ENCODE data around the gene DIPK2A. TPM values are rescaled to one million over a fixed set of nuclear protein-coding genes. Genes with fewer than 3 reads are reported as not detected.

Gene DIPK2A
- 10 to 100 TPM; 23.4 to 23.8 TPM for total RNA-seq

GRCh38 chr3:143971359-143972154, at the start of gene DIPK2A:
Gene DIPK2A, plus strand, starts transcription at chr3:143971823. Its CDS starts 510 bp downstream, at chr3:143972333.
- Mint-ChIP-seq H3K36me3 (ENCODE audit: low read depth) (peaks cover 7% of the 10 kb centered on the region), H3K9me3 (ENCODE audit: insufficient read depth) (no peaks in the 10 kb centered on the region), H3K4me1 (ENCODE audit: low read depth) (peaks cover 24% of the 10 kb centered on the region), H3K27me3 (ENCODE audit: low read depth) (peaks cover 8% of the 10 kb centered on the region), H3K27ac (peak within 1 kb of the TSS; percentile 88), H3K4me3 (peak within 1 kb of the TSS; percentile 92)
- POLR2A ChIA-PET: interaction anchor here (0.7 to 2.0 kb wide), 9 partner anchors 9 to 970 kb away, joined by 3 to 7 read pairs (median 5); partner anchors contain the start of genes SLC9A9 and U2SURP
- CTCF ChIA-PET: interaction anchor here (0.6 to 2.4 kb wide), 20 partner anchors 8 to 971 kb away, joined by 3 to 13 read pairs (median 4); partner anchors contain the start of genes SLC9A9 and U2SURP
- ATAC-seq (peak; percentile 76), DNase-seq (peak; percentile 95)

GRCh38 chr3:143924522-143925285, 46.9 kb upstream of the DIPK2A start:
- H3K4me3 Mint-ChIP-seq: no peak overlapping the region
- H3K27ac Mint-ChIP-seq: no peak overlapping the region
- no peaks in the 10 kb centered on the region for H3K27me3 Mint-ChIP-seq (ENCODE audit: low read depth)
- H3K9me3 Mint-ChIP-seq (ENCODE audit: insufficient read depth): no peaks in the 10 kb centered on the region
- H3K4me1 Mint-ChIP-seq (ENCODE audit: low read depth): peaks cover 9% of the 10 kb centered on the region
- no peaks in the 10 kb centered on the region for H3K36me3 Mint-ChIP-seq (ENCODE audit: low read depth)
- ATAC-seq: no peak
- ChIA-PET CTCF (no interaction called here), POLR2A (interaction anchor here (0.6 kb wide), 1 partner anchor 12 kb away, joined by 3 read pairs; no protein-coding TSS in a partner anchor)
- no peak for DNase-seq

GRCh38 chr3:143928056-143928455, 43.6 kb upstream of the DIPK2A start:
- Mint-ChIP-seq H3K4me3 (no peak overlapping the region), H3K27ac (no peak overlapping the region), H3K27me3 (ENCODE audit: low read depth) (peaks cover 3% of the 10 kb centered on the region), H3K9me3 (ENCODE audit: insufficient read depth) (no peaks in the 10 kb centered on the region), H3K36me3 (ENCODE audit: low read depth) (no peaks in the 10 kb centered on the region), H3K4me1 (ENCODE audit: low read depth) (peaks cover 7% of the 10 kb centered on the region)
- DNase-seq (no peak), ATAC-seq (no peak)
- ChIA-PET CTCF (no interaction called here), POLR2A (interaction anchor here (1.0 kb wide), 1 partner anchor 43 kb away, joined by 3 read pairs; the partner anchor contains the start of gene DIPK2A)

GRCh38 chr3:143928541-143929255, 42.9 kb upstream of the DIPK2A start:
- peaks cover 8% of the 10 kb centered on the region for H3K27me3 Mint-ChIP-seq (ENCODE audit: low read depth)
- ATAC-seq (no peak), DNase-seq (no peak)
- no peaks in the 10 kb centered on the region for H3K9me3 Mint-ChIP-seq (ENCODE audit: insufficient read depth)
- no peak overlapping the region for H3K4me3 Mint-ChIP-seq
- ChIA-PET POLR2A (interaction anchor here (1.0 kb wide), 1 partner anchor 43 kb away, joined by 3 read pairs; the partner anchor contains the start of gene DIPK2A), CTCF (no interaction called here)
- H3K36me3 Mint-ChIP-seq (ENCODE audit: low read depth): no peaks in the 10 kb centered on the region
- peaks cover 7% of the 10 kb centered on the region for H3K4me1 Mint-ChIP-seq (ENCODE audit: low read depth)
- H3K27ac Mint-ChIP-seq: no peak overlapping the region

GRCh38 chr3:143934791-143935190, 36.8 kb upstream of the DIPK2A start:
- no peaks in the 10 kb centered on the region for H3K36me3 Mint-ChIP-seq (ENCODE audit: low read depth)
- ChIA-PET CTCF (interaction anchor here (0.9 kb wide), 1 partner anchor 39 kb away, joined by 4 read pairs; no protein-coding TSS in a partner anchor), POLR2A (no interaction called here)
- peaks cover 21% of the 10 kb centered on the region for H3K27me3 Mint-ChIP-seq (ENCODE audit: low read depth)
- H3K27ac Mint-ChIP-seq: no peak overlapping the region
- no peaks in the 10 kb centered on the region for H3K4me1 Mint-ChIP-seq (ENCODE audit: low read depth)
- DNase-seq (no peak), ATAC-seq (no peak)
- H3K9me3 Mint-ChIP-seq (ENCODE audit: insufficient read depth): no peaks in the 10 kb centered on the region
- no peak overlapping the region for H3K4me3 Mint-ChIP-seq

- no peak for ATAC-seq
- H3K27me3 Mint-ChIP-seq (ENCODE audit: low read depth): peaks cover 21% of the 10 kb centered on the region
- DNase-seq: no peak
These were observed 35.9 kb upstream of the DIPK2A start for GRCh38 chr3:143935678-143936077.

GRCh38 chr3:143950810-143951209, 20.8 kb upstream of the DIPK2A start:
- ATAC-seq: no peak
- ChIA-PET CTCF (interaction anchor here (1.2 to 1.6 kb wide), 2 partner anchors 21 to 65 kb away, joined by 6 read pairs; partner anchors contain the start of gene DIPK2A), POLR2A (no interaction called here)
- Mint-ChIP-seq H3K4me3 (no peak overlapping the region), H3K4me1 (ENCODE audit: low read depth) (peaks cover 3% of the 10 kb centered on the region), H3K27ac (no peak overlapping the region), H3K27me3 (ENCODE audit: low read depth) (peaks cover 19% of the 10 kb centered on the region), H3K9me3 (ENCODE audit: insufficient read depth) (no peaks in the 10 kb centered on the region), H3K36me3 (ENCODE audit: low read depth) (no peaks in the 10 kb centered on the region)
- no peak for DNase-seq

More at GRCh38 chr3:143935678-143936077, 35.9 kb upstream of the DIPK2A start:
- Mint-ChIP-seq H3K4me3 (no peak overlapping the region), H3K4me1 (ENCODE audit: low read depth) (no peaks in the 10 kb centered on the region), H3K36me3 (ENCODE audit: low read depth) (no peaks in the 10 kb centered on the region), H3K9me3 (ENCODE audit: insufficient read depth) (no peaks in the 10 kb centered on the region), H3K27ac (no peak overlapping the region)
- CTCF ChIA-PET: interaction anchor here (0.9 kb wide), 1 partner anchor 39 kb away, joined by 4 read pairs; no protein-coding TSS in a partner anchor
- POLR2A ChIA-PET: no interaction called here

GRCh38 chr3:143951351-143951971, 20.2 kb upstream of the DIPK2A start:
- Mint-ChIP-seq H3K27me3 (ENCODE audit: low read depth) (peaks cover 18% of the 10 kb centered on the region), H3K27ac (no peak overlapping the region), H3K4me1 (ENCODE audit: low read depth) (peaks cover 8% of the 10 kb centered on the region), H3K9me3 (ENCODE audit: insufficient read depth) (no peaks in the 10 kb centered on the region), H3K36me3 (ENCODE audit: low read depth) (no peaks in the 10 kb centered on the region), H3K4me3 (no peak overlapping the region)
- POLR2A ChIA-PET: no interaction called here
- CTCF ChIA-PET: interaction anchor here (1.0 to 1.3 kb wide), 2 partner anchors 20 to 173 kb away, joined by 3 to 4 read pairs; partner anchors contain the start of gene DIPK2A
- peak; percentile 44 for DNase-seq
- no peak for ATAC-seq

- Mint-ChIP-seq H3K27me3 (ENCODE audit: low read depth) (peaks cover 16% of the 10 kb centered on the region), H3K9me3 (ENCODE audit: insufficient read depth) (no peaks in the 10 kb centered on the region), H3K27ac (no peak overlapping the region), H3K4me1 (ENCODE audit: low read depth) (peaks cover 17% of the 10 kb centered on the region), H3K4me3 (no peak overlapping the region), H3K36me3 (ENCODE audit: low read depth) (no peaks in the 10 kb centered on the region)
- ATAC-seq (no peak), DNase-seq (no peak)
- ChIA-PET CTCF (interaction anchor here (0.7 to 1.3 kb wide), 3 partner anchors 14 to 22 kb away, joined by 3 to 4 read pairs (median 3); partner anchors contain the start of gene DIPK2A), POLR2A (no interaction called here)
These were observed 19.0 kb upstream of the DIPK2A start for GRCh38 chr3:143952569-143953072.

- ATAC-seq (no peak), DNase-seq (no peak)
- peaks cover 19% of the 10 kb centered on the region for H3K4me1 Mint-ChIP-seq (ENCODE audit: low read depth)
- peaks cover 9% of the 10 kb centered on the region for H3K36me3 Mint-ChIP-seq (ENCODE audit: low read depth)
- H3K27ac Mint-ChIP-seq: no peak overlapping the region
- H3K4me3 Mint-ChIP-seq: no peak overlapping the region
- ChIA-PET CTCF (interaction anchor here (0.8 kb wide), 1 partner anchor 70 kb away, joined by 4 read pairs; no protein-coding TSS in a partner anchor), POLR2A (no interaction called here)
- H3K9me3 Mint-ChIP-seq (ENCODE audit: insufficient read depth): peaks cover 15% of the 10 kb centered on the region
- peaks cover 9% of the 10 kb centered on the region for H3K27me3 Mint-ChIP-seq (ENCODE audit: low read depth)
These were observed 16.5 kb upstream of the DIPK2A start for GRCh38 chr3:143955113-143955512.
